H1 (cell line): ENCODE data around the gene HIPK2. TPM values are rescaled to one million over a fixed set of nuclear protein-coding genes. Genes with fewer than 3 reads are reported as not detected.

Experiments
- CHD1 ChIP-seq: IDR thresholded peaks from 2 replicates; pipeline ENCODE4 v1.6.1; 2012; ENCODE audit warnings: low read depth, low read length, improper control_type of control experiment
- CREB1 ChIP-seq: IDR thresholded peaks from 2 replicates; pipeline ENCODE4 v1.6.1; 2012; ENCODE audit warnings: inconsistent platforms
- KDM1A ChIP-seq: fragments of 200-600, 300-600 bp; sonication (generic); IDR thresholded peaks from 2 replicates; pipeline ENCODE4 v1.7.1; 2016; ENCODE audit warnings: mild to moderate bottlenecking, low read length, borderline replicate concordance
- KDM5A ChIP-seq: fragments of 200-600 bp; IDR thresholded peaks from 2 replicates; pipeline ENCODE4 v1.7.1; 2012; ENCODE audit warnings: mild to moderate bottlenecking, low read length, inconsistent platforms, mixed read lengths
- polyA plus RNA-seq, 7 experiments: library from polyadenylated mRNA; depleted of rRNA in 3 of 7; stranded (reverse) in 5 of 7; unstranded in 2 of 7; fragments of >200 nt in 5 of 7; fragments of 200-250 nt in 2 of 7; gene quantifications; 1 replicate in 5 of 7; 2 replicates in 1 of 7; 4 replicates in 1 of 7; pipeline versions ENCODE4 v1.2.1 to v1.2.3, GENCODE V29; 2011 to 2013; ENCODE audit warnings: missing spikeins in 2 of 7, mixed read lengths in 2 of 7
- total RNA-seq: library from RNA; stranded (reverse); fragmentation: NEBNext Ultra II Directional; extraction: Animal tissue kit (Norgen Biotek cat#: 25700); gene quantifications from 2 replicates; pipeline ENCODE4 v1.2.1, GENCODE V29; 2021

Gene HIPK2
- total and polyA plus RNA-seq, 2 of the 8 experiments (the other 6 are each of a cell fraction or from before 2014, with no cell fraction given) = 8.3 to 24.3 TPM

GRCh38 chr7:139774376-139774775 lies 3.4 kb downstream of the HIPK2 start (continued):
- TF ChIP-seq CHD1 = no peak
- no peak for TF ChIP-seq KDM5A
- TF ChIP-seq KDM1A = no peak
- TF ChIP-seq CREB1 = no peak
